Trophoblast cell (in vitro differentiated cells and primary cell): ENCODE results near the gene XXYLT1.

Experiments used
- DNase-seq, 2 donors: peaks; one replicate each; pipeline ENCODE4 v3.0.0-alpha.2; 2016
- H2AFZ ChIP-seq: 2 replicates; pipeline ENCODE4 v1.6.1; 2013; ENCODE audit warnings: low read length, moderate library complexity, mild to moderate bottlenecking; ENCODE audit not compliant: insufficient read depth, poor library complexity
- H2AK5ac ChIP-seq: 2 replicates; pipeline ENCODE4 v1.6.1; 2013; ENCODE audit warnings: mild to moderate bottlenecking, low read length
- H2BK120ac ChIP-seq: 2 replicates; pipeline ENCODE4 v1.6.1; 2013; ENCODE audit warnings: low read length, mild to moderate bottlenecking, moderate library complexity; ENCODE audit not compliant: insufficient read depth, poor library complexity
- H2BK12ac ChIP-seq: 2 replicates; pipeline ENCODE4 v1.6.1; 2013; ENCODE audit warnings: mild to moderate bottlenecking, low read length, moderate library complexity
- H2BK5ac ChIP-seq: 2 replicates; pipeline ENCODE4 v1.6.1; 2013; ENCODE audit warnings: low read length, low read depth, moderate library complexity, mild to moderate bottlenecking; ENCODE audit not compliant: poor library complexity
- H3K14ac ChIP-seq: 2 replicates; pipeline ENCODE4 v1.6.1; 2013; ENCODE audit warnings: mild to moderate bottlenecking, low read length
- H3K18ac ChIP-seq: 2 replicates; pipeline ENCODE4 v1.6.1; 2013; ENCODE audit warnings: mild to moderate bottlenecking, low read length
- H3K23ac ChIP-seq: 2 replicates; pipeline ENCODE4 v1.6.1; 2013; ENCODE audit warnings: low read length
- H3K27ac ChIP-seq: 2 replicates; pipeline ENCODE4 v1.5.1; 2013; ENCODE audit warnings: low read depth, mild to moderate bottlenecking, inconsistent platforms, low read length, moderate library complexity
- H3K27me3 ChIP-seq: 2 replicates; pipeline ENCODE4 v1.6.1; 2013; ENCODE audit warnings: inconsistent platforms, mild to moderate bottlenecking, low read length, moderate library complexity; ENCODE audit not compliant: insufficient read depth
- H3K36me3 ChIP-seq, 2 experiments: 1 replicate in 1 of 2; 2 replicates in 1 of 2; pipeline ENCODE4 v1.6.1; 2013; ENCODE audit warnings: low read length in 2 of 2, mild to moderate bottlenecking in 2 of 2, moderate library complexity in 1 of 2; ENCODE audit not compliant: insufficient read depth in 2 of 2, control insufficient read depth in 1 of 2
- H3K4ac ChIP-seq: 2 replicates; pipeline ENCODE4 v1.6.1; 2013; ENCODE audit warnings: low read depth, mild to moderate bottlenecking, low read length, moderate library complexity
- H3K4me1 ChIP-seq, 2 experiments: 1 replicate in 1 of 2; 2 replicates in 1 of 2; pipeline ENCODE4 v1.6.1; 2013; ENCODE audit warnings: low read length in 2 of 2, mild to moderate bottlenecking in 2 of 2, moderate library complexity in 1 of 2; ENCODE audit not compliant: insufficient read depth in 2 of 2, control insufficient read depth in 1 of 2
- H3K4me2 ChIP-seq: 2 replicates; pipeline ENCODE4 v1.6.1; 2013; ENCODE audit warnings: inconsistent platforms, mild to moderate bottlenecking, low read length, moderate library complexity
- H3K4me3 ChIP-seq: 2 replicates; pipeline ENCODE4 v1.5.1; 2013; ENCODE audit warnings: mild to moderate bottlenecking, low read depth, low read length, inconsistent platforms
- H3K79me1 ChIP-seq: one replicate; pipeline ENCODE4 v1.6.1; 2013; ENCODE audit warnings: low read length
- H3K79me2 ChIP-seq: 2 replicates; pipeline ENCODE4 v1.6.1; 2013; ENCODE audit warnings: low read length, mild to moderate bottlenecking; ENCODE audit not compliant: control insufficient read depth, insufficient read depth, poor library complexity
- H3K9ac ChIP-seq: 2 replicates; pipeline ENCODE4 v1.6.1; 2013; ENCODE audit warnings: mild to moderate bottlenecking, low read length
- H3K9me3 ChIP-seq: 2 replicates; pipeline ENCODE4 v1.6.1; 2013; ENCODE audit warnings: low read depth, mild to moderate bottlenecking, control low read depth, inconsistent platforms, low read length; ENCODE audit not compliant: insufficient read depth
- H4K12ac ChIP-seq: 2 replicates; pipeline ENCODE4 v1.6.1; 2013; ENCODE audit warnings: low read depth, mild to moderate bottlenecking, low read length, moderate library complexity
- H4K8ac ChIP-seq: 2 replicates; pipeline ENCODE4 v1.6.1; 2013; ENCODE audit warnings: low read depth, mild to moderate bottlenecking, low read length, moderate library complexity
- H4K91ac ChIP-seq: one replicate; pipeline ENCODE4 v1.6.1; 2013; ENCODE audit warnings: low read depth, mild to moderate bottlenecking, low read length, moderate library complexity
- WGBS: extraction: QIAGEN DNeasy Blood & Tissue Kit; methylation state at CpG from one replicate; pipeline ENCODE4 v1.1.7; 2013; ENCODE audit warnings: missing lambda C conversion rate; ENCODE audit not compliant: insufficient read length, insufficient coverage; ENCODE audit errors: extremely low coverage; 5-methylcytosine and 5-hydroxymethylcytosine counted together

The XXYLT1 gene

DNA sequence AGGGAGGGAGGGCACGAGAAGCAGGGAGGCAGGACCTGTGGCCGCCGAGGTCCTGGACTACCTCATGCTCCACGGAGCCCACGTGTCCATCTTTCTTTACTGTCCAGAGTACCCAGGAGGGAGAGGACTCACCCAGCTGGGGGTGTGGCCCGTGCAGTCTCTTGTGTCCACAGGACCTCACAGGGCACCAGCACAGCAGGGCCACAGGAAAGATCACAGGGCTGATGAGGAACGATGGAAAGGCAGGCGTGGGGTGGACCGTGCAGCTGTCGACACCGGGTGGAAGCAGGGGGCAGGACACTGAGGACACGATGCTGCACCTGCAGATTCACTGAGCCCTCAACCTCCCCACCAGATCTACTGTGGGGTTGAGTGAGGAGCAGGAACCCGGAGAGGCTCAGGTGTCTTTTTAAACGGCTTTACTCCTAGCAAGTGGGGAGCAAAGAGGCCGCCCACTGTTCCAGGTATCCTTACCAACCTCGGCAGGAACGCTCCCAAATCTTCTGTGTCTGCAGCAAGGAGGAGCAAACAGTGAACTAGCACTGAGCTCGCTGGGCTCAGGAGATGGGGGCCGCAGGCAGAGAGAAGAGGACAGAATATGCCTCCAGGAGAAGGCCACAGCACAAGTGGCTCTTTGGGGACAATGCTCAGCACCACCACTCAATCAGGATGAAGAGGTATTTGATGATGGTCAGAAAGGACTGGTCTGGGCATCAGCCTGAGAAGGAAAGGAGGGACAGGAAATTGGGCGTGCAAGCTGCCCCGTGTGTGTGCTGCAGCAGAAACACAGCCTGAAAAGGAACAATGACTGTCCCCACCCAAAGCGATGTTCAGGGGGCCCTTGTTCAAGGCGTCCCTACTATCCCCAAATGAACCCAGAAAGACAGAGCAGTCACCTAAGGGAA is 198.8 kb downstream of the XXYLT1 start:
- H3K4ac ChIP-seq, result no peak overlapping the region
- H3K79me1 ChIP-seq, result peaks cover 2% of the 10 kb centered on the region
- no peak overlapping the region for H3K4me2 ChIP-seq
- no peak overlapping the region for H3K23ac ChIP-seq
- no peak overlapping the region for H4K8ac ChIP-seq
- H3K27ac ChIP-seq, result no peak overlapping the region
- H4K91ac ChIP-seq, result no peak overlapping the region
- no peaks in the 10 kb centered on the region for H3K79me2 ChIP-seq
- no peak overlapping the region for H2BK120ac ChIP-seq
- no peak overlapping the region for H3K4me3 ChIP-seq
- peaks cover 10 to 12% of the 10 kb centered on the region in 2 experiments for H3K4me1 ChIP-seq
- no peak for DNase-seq
- H3K14ac ChIP-seq, result no peak overlapping the region
- no peak overlapping the region for H4K12ac ChIP-seq
- no peaks in the 10 kb centered on the region for H3K9me3 ChIP-seq
- H3K18ac ChIP-seq, result no peak overlapping the region
- H2BK5ac ChIP-seq, result no peak overlapping the region
- no peak overlapping the region for H2AFZ ChIP-seq
- H3K27me3 ChIP-seq, result no peaks in the 10 kb centered on the region
- WGBS, result no CpG with 5 or more reads among the region's 23 CpGs
- no peak overlapping the region for H2AK5ac ChIP-seq
- H2BK12ac ChIP-seq, result no peak overlapping the region
- H3K9ac ChIP-seq, result no peak overlapping the region
- H3K36me3 ChIP-seq, result peaks cover 0 to 2% of the 10 kb centered on the region in 2 experiments

DNA sequence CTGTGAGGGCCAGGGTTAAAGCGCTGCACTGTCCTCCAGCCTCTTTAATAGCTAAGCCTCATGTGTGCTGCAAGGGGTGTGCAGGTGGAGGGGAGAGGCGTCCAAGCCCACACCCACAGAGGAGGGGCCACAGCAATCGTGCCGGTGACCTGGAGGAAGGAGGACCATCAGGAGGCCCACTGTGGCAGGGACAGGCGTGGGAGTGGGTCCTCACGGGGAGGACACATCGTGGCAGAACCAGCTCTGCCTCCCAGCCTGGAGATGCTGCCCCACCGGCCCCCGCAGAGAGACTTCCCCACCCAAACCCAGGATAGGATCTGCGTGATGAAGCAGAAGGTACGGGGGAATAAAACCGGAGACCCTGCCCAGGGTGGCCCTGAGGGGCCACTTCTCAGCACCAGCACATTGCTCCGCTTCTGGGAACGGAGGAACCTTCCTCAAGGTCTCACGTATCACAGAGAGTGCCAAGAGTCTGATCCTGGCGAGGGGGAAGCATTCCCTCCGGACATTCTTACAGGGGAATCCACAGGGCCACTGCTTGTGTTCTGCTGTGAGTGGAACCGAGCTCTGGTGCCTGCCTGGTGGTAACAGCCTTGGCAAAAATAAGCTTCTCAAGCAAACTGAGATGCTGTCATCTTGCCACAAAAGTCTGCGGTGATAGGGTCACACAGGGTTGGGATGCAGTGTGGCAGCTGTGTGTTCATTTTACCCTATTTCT is 199.8 kb downstream of the XXYLT1 start:
- DNase-seq, result no peak
- no peak overlapping the region for H4K91ac ChIP-seq
- WGBS, result no CpG with 5 or more reads among the region's 19 CpGs
- H3K27me3 ChIP-seq, result no peaks in the 10 kb centered on the region
- no peaks in the 10 kb centered on the region for H3K79me2 ChIP-seq
- H3K79me1 ChIP-seq, result peaks cover 2% of the 10 kb centered on the region
- no peak overlapping the region for H3K4me3 ChIP-seq
- no peak overlapping the region for H2BK5ac ChIP-seq
- no peak overlapping the region for H3K4ac ChIP-seq
- no peak overlapping the region for H3K18ac ChIP-seq
- H3K9me3 ChIP-seq, result no peaks in the 10 kb centered on the region
- no peak overlapping the region for H2AFZ ChIP-seq
- no peak overlapping the region for H4K8ac ChIP-seq
- no peak overlapping the region for H3K9ac ChIP-seq
- no peak overlapping the region for H2AK5ac ChIP-seq
- H2BK120ac ChIP-seq, result no peak overlapping the region
- H3K4me1 ChIP-seq, result peaks cover 10 to 12% of the 10 kb centered on the region in 2 experiments
- H4K12ac ChIP-seq, result no peak overlapping the region
- no peak overlapping the region for H3K27ac ChIP-seq
- H3K4me2 ChIP-seq, result no peak overlapping the region
- peaks cover 0 to 2% of the 10 kb centered on the region in 2 experiments for H3K36me3 ChIP-seq
- H3K14ac ChIP-seq, result no peak overlapping the region
- no peak overlapping the region for H3K23ac ChIP-seq
- no peak overlapping the region for H2BK12ac ChIP-seq

DNA sequence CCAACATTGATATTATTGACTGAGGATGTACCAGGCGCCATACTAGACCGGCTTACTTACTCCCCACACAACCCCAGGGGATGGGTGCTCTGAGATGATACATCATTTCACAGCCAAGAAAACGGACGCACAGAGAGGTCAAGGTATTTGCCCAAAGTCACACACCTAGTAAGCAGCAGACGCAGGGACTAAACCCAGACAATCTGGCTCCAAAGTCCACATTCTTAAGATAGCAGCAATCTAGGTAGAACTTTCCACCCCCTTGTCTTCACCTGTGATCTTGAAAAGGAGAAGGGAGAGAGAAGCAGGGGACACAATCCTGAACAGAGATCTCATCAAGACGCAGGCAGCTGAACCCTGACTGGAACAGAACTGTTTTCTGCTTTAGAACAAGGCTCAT is 200.6 kb downstream of the XXYLT1 start:
- no peak overlapping the region for H3K23ac ChIP-seq
- no CpG with 5 or more reads among the region's 6 CpGs for WGBS
- H3K4ac ChIP-seq, result no peak overlapping the region

DNA sequence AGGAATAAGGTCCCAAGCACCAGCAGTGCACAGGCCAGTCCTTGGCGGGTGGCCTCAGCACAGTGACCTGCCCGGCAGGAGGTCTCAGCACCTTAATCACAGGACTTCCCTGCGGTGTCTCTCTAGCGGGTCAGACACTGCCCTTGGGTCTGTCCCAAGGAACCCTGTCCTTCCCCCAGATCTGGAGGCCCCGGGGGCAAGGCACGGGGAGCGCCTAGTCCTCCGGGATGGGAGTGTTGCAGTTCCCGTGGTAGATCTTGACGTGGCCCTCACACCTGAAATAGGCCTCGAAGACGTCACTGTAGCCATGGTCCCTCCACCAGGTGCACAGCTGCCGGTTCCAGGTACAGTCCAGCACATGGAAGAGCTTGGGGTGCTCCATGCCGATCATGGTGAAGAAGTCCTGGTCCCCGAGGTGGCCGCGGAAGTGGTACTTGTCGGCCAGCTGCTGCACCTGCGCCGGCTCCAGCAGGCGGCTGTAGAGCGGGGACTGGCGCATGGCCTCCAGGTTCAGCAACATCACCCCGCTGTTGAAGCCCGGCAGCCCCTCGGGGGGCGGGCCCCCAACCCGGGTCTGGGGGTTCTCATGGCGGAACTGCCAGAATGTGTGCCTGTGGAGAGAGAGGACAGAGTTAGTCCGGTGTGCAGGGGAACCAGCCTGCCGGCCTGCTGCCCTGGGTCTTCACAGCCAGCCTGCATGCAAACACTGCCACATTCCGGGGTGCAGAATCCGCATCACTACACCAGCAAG is 201.3 kb downstream of the XXYLT1 start:
- no peak overlapping the region for H3K18ac ChIP-seq
- no peak overlapping the region for H4K91ac ChIP-seq
- no peak for DNase-seq
- H2AK5ac ChIP-seq, result no peak overlapping the region
- peak overlapping the region; percentile 59 for H3K14ac ChIP-seq
- no peaks in the 10 kb centered on the region for H3K79me2 ChIP-seq
- H3K27me3 ChIP-seq, result no peaks in the 10 kb centered on the region
- H3K4me1 ChIP-seq, result peaks cover 10 to 12% of the 10 kb centered on the region in 2 experiments
- no peak overlapping the region for H2BK120ac ChIP-seq
- H4K8ac ChIP-seq, result no peak overlapping the region
- H3K9me3 ChIP-seq, result peaks cover 2% of the 10 kb centered on the region
- no peak overlapping the region for H3K23ac ChIP-seq
- no peak overlapping the region for H3K4me3 ChIP-seq
- H2BK12ac ChIP-seq, result peak overlapping the region; percentile 4
- H3K36me3 ChIP-seq, result peaks cover 0 to 2% of the 10 kb centered on the region in 2 experiments
- H2AFZ ChIP-seq, result no peak overlapping the region
- peaks cover 2% of the 10 kb centered on the region for H3K79me1 ChIP-seq
- H3K4ac ChIP-seq, result no peak overlapping the region
- H3K27ac ChIP-seq, result no peak overlapping the region
- no peak overlapping the region for H3K9ac ChIP-seq
- no CpG with 5 or more reads among the region's 33 CpGs for WGBS
- H3K4me2 ChIP-seq, result no peak overlapping the region
- no peak overlapping the region for H4K12ac ChIP-seq
- no peak overlapping the region for H2BK5ac ChIP-seq

More for the DNA sequence above, 200.6 kb downstream of the XXYLT1 start:
- Histone ChIP-seq H3K9me3 (peaks cover 2% of the 10 kb centered on the region), H3K14ac (no peak overlapping the region), H3K79me2 (no peaks in the 10 kb centered on the region), H2AFZ (no peak overlapping the region), H3K4me3 (no peak overlapping the region), H4K12ac (no peak overlapping the region), H2BK5ac (no peak overlapping the region), H3K4me1 (peaks cover 10 to 12% of the 10 kb centered on the region in 2 experiments), H4K91ac (no peak overlapping the region), H3K79me1 (peaks cover 2% of the 10 kb centered on the region), H2AK5ac (no peak overlapping the region), H3K27me3 (no peaks in the 10 kb centered on the region), H3K27ac (no peak overlapping the region), H3K18ac (no peak overlapping the region), H3K4me2 (no peak overlapping the region), H2BK12ac (no peak overlapping the region), H3K36me3 (peaks cover 0 to 2% of the 10 kb centered on the region in 2 experiments), H2BK120ac (no peak overlapping the region), H3K9ac (no peak overlapping the region), H4K8ac (no peak overlapping the region)
- DNase-seq, result peak in 1 of 2 donors; percentile 58
